H1 (cell line): ENCODE measurements around the gene DCK. TPM values are rescaled to one million over a fixed set of nuclear protein-coding genes. Genes with fewer than 3 reads are reported as not detected.

ENCODE experiments used
- CTCF ChIA-PET: fragments of 300-600 bp; sonication (Branson Sonifier 250); formaldehyde crosslinking; loops from one replicate; lab custom pipeline; 2021; ENCODE audit not compliant: partially characterized antibody; lab: Charles Lee
- POLR2A ChIA-PET: fragments of 300-600 bp; sonication (Branson Sonifier 250); formaldehyde crosslinking; loops from one replicate; lab custom pipeline; 2021; ENCODE audit warnings: inconsistent platforms; ENCODE audit not compliant: partially characterized antibody; lab: Charles Lee
- DNase-seq, 2 experiments: peaks; one replicate each; pipeline versions ENCODE4 v3.0.0 to v3.0.0-alpha.2; 2010 to 2022; ENCODE audit warnings: low spot score in 2 of 2, low read depth in 1 of 2, mixed read lengths in 1 of 2
- FAIRE-seq: peaks from 2 replicates; lab custom pipeline; 2011; peaks lifted over from hg19 to GRCh38; lab: Jason Lieb, UNC
- H2AFZ ChIP-seq: 2 replicates; pipeline ENCODE4 v1.8.1; 2012; ENCODE audit warnings: low read length, inconsistent platforms
- H2AK5ac ChIP-seq: 2 replicates; pipeline ENCODE4 v1.6.1; 2013; ENCODE audit warnings: low read depth, low read length
- H2BK120ac ChIP-seq: replicated peaks from 2 replicates; pipeline ENCODE3; 2013; ENCODE audit warnings: low read depth, low read length, inconsistent platforms
- H2BK12ac ChIP-seq: 2 replicates; pipeline ENCODE4 v1.6.1; 2013; ENCODE audit warnings: low read depth, low read length
- H2BK15ac ChIP-seq: 2 replicates; pipeline ENCODE4 v1.6.1; 2013; ENCODE audit warnings: low read length
- H2BK20ac ChIP-seq: 2 replicates; pipeline ENCODE4 v1.6.1; 2013; ENCODE audit warnings: low read length
- H2BK5ac ChIP-seq: 2 replicates; pipeline ENCODE4 v1.6.1; 2013; ENCODE audit warnings: low read depth, low read length
- H3K14ac ChIP-seq: 2 replicates; pipeline ENCODE4 v1.6.1; 2013; ENCODE audit warnings: inconsistent platforms; ENCODE audit not compliant: insufficient read length
- H3K18ac ChIP-seq: 2 replicates; pipeline ENCODE4 v1.6.1; 2013; ENCODE audit warnings: low read length; ENCODE audit errors: extremely low read depth
- H3K23ac ChIP-seq: 2 replicates; pipeline ENCODE4 v1.6.1; 2013; ENCODE audit warnings: inconsistent platforms; ENCODE audit not compliant: insufficient read length
- H3K23me2 ChIP-seq: 2 replicates; pipeline ENCODE4 v1.6.1; 2013; ENCODE audit warnings: low read depth, low read length
- H3K27ac ChIP-seq: 2 replicates; pipeline ENCODE4 v1.6.1; 2011; ENCODE audit warnings: low read depth, low read length, inconsistent platforms
- H3K27me3 ChIP-seq, 4 experiments: replicated peaks in 1 of 4; 1 replicate in 1 of 4; 2 replicates in 3 of 4; pipeline versions ENCODE4 v1.6.1 to v1.8.1; 2011 to 2013; ENCODE audit warnings: low read length in 3 of 4, mild to moderate bottlenecking in 3 of 4, inconsistent platforms in 2 of 4, mixed read lengths in 2 of 4, moderate library complexity in 1 of 4; ENCODE audit not compliant: control insufficient read depth in 3 of 4, insufficient read depth in 3 of 4; ENCODE audit errors: extremely low read depth in 1 of 4
- H3K36me3 ChIP-seq, 4 experiments: 2 replicates each; pipeline versions ENCODE4 v1.6.1 to v1.8.1; 2011 to 2013; ENCODE audit warnings: mild to moderate bottlenecking in 4 of 4, low read length in 3 of 4, moderate library complexity in 2 of 4, control low read depth in 1 of 4, inconsistent platforms in 1 of 4; ENCODE audit not compliant: insufficient read depth in 4 of 4, control insufficient read depth in 2 of 4
- H3K4ac ChIP-seq: replicated peaks from 2 replicates; pipeline ENCODE3; 2013; ENCODE audit warnings: low read length, low read depth, mixed read lengths, inconsistent platforms; ENCODE audit not compliant: insufficient read length
- H3K4me1 ChIP-seq, 4 experiments: replicated peaks in 1 of 4; 1 replicate in 1 of 4; 2 replicates in 3 of 4; pipeline versions ENCODE4 v1.6.1 to v1.8.1; 2011 to 2013; ENCODE audit warnings: low read length in 3 of 4, inconsistent platforms in 2 of 4, mixed read lengths in 1 of 4; ENCODE audit not compliant: insufficient read depth in 4 of 4, control insufficient read depth in 3 of 4
- H3K4me2 ChIP-seq, 2 experiments: 2 replicates each; pipeline versions ENCODE4 v1.6.1 to v1.8.1; 2011 to 2013; ENCODE audit warnings: low read depth in 2 of 2, low read length in 2 of 2, control low read depth in 1 of 2, inconsistent platforms in 1 of 2, mild to moderate bottlenecking in 1 of 2; ENCODE audit not compliant: insufficient read depth in 1 of 2
- H3K4me3 ChIP-seq, 4 experiments: fragments of 200-600, 300-600 bp in 1 of 4; sonication (generic), shearing (Covaris generic), sonication (Bioruptor Twin) in 1 of 4; 2 replicates each; pipeline versions ENCODE4 v1.5.1 to v1.8.1; 2011 to 2016; ENCODE audit warnings: low read length in 4 of 4, low read depth in 3 of 4, control low read depth in 2 of 4, inconsistent platforms in 2 of 4, mild to moderate bottlenecking in 2 of 4, mixed read lengths in 1 of 4, moderate library complexity in 1 of 4; ENCODE audit not compliant: insufficient read depth in 2 of 4; ENCODE audit errors: extremely low read depth in 1 of 4
- H3K56ac ChIP-seq: replicated peaks from 2 replicates; pipeline ENCODE3; 2013; ENCODE audit warnings: low read depth, mild to moderate bottlenecking, mixed read lengths, low read length, inconsistent platforms; ENCODE audit not compliant: insufficient read length
- H3K79me1 ChIP-seq: 2 replicates; pipeline ENCODE4 v1.6.1; 2013; ENCODE audit warnings: low read depth, low read length, control low read depth
- H3K79me2 ChIP-seq, 2 experiments: 2 replicates each; pipeline versions ENCODE4 v1.6.1 to v1.8.1; 2012 to 2013; ENCODE audit warnings: low read length in 2 of 2, mild to moderate bottlenecking in 2 of 2, inconsistent platforms in 1 of 2; ENCODE audit not compliant: insufficient read depth in 2 of 2, control insufficient read depth in 1 of 2
- H3K9ac ChIP-seq, 4 experiments: replicated peaks in 1 of 4; 1 replicate in 1 of 4; 2 replicates in 3 of 4; pipeline versions ENCODE4 v1.6.1 to v1.8.1; 2011 to 2013; ENCODE audit warnings: low read depth in 3 of 4, low read length in 3 of 4, control low read depth in 2 of 4, mild to moderate bottlenecking in 2 of 4, moderate library complexity in 2 of 4, inconsistent platforms in 1 of 4; ENCODE audit errors: extremely low read depth in 1 of 4
- H3K9me3 ChIP-seq, 2 experiments: 2 replicates each; pipeline versions ENCODE4 v1.6.1 to v1.8.1; 2012 to 2013; ENCODE audit warnings: mild to moderate bottlenecking in 2 of 2, moderate library complexity in 2 of 2, control low read depth in 1 of 2, inconsistent platforms in 1 of 2, low read depth in 1 of 2, low read length in 1 of 2, mixed read lengths in 1 of 2; ENCODE audit not compliant: insufficient read depth in 2 of 2
- H4K20me1 ChIP-seq, 2 experiments: replicated peaks in 1 of 2; 2 replicates each; pipeline versions ENCODE3 to v1.8.1; 2011 to 2013; ENCODE audit warnings: inconsistent platforms in 2 of 2, low read length in 2 of 2, mild to moderate bottlenecking in 1 of 2; ENCODE audit not compliant: insufficient read depth in 2 of 2, control insufficient read depth in 1 of 2
- H4K5ac ChIP-seq: 2 replicates; pipeline ENCODE4 v1.6.1; 2013; ENCODE audit warnings: low read length, low read depth, mixed read lengths, inconsistent platforms; ENCODE audit not compliant: insufficient read length
- H4K8ac ChIP-seq: 2 replicates; pipeline ENCODE4 v1.8.0; 2013; ENCODE audit warnings: mild to moderate bottlenecking, moderate library complexity, low read length, inconsistent platforms; ENCODE audit not compliant: insufficient read depth; ENCODE audit errors: extremely low read depth
- H4K91ac ChIP-seq: replicated peaks from 2 replicates; pipeline ENCODE3; 2013; ENCODE audit warnings: low read length, mixed read lengths, inconsistent platforms; ENCODE audit not compliant: insufficient read length
- ATF2 ChIP-seq: IDR thresholded peaks from 2 replicates; pipeline ENCODE4 v1.6.1; 2012; ENCODE audit warnings: low read length, inconsistent platforms
- ATF3 ChIP-seq: IDR thresholded peaks from 2 replicates; pipeline ENCODE4 v1.6.1; 2011; ENCODE audit warnings: low read depth, mild to moderate bottlenecking, low read length; ENCODE audit not compliant: insufficient read depth
- BCL11A ChIP-seq, 2 experiments: IDR thresholded peaks; one replicate each; pipeline ENCODE4 v1.6.1; 2011; ENCODE audit warnings: low read depth in 2 of 2, low read length in 2 of 2, mild to moderate bottlenecking in 2 of 2
- CBX5 ChIP-seq: fragments of 300-800, 300-1000 bp; sonication (generic); IDR thresholded peaks from 2 replicates; pipeline ENCODE4 v1.7.1; 2016; ENCODE audit warnings: antibody characterized with exemption, low read length, low read depth
- EGR1 ChIP-seq: IDR thresholded peaks from 2 replicates; pipeline ENCODE4 v1.6.1; 2011; ENCODE audit warnings: low read depth, low read length, borderline replicate concordance
- FOSL1 ChIP-seq: IDR thresholded peaks from 2 replicates; pipeline ENCODE4 v1.6.1; 2011; ENCODE audit warnings: mild to moderate bottlenecking, low read depth, low read length, moderate library complexity; ENCODE audit not compliant: insufficient read depth
- JUN ChIP-seq: IDR thresholded peaks from 2 replicates; pipeline ENCODE4 v1.6.1; 2011; ENCODE audit warnings: low read depth, mild to moderate bottlenecking, improper control_type of control experiment, low read length
- PHF8 ChIP-seq: fragments of 200-600 bp; sonication (generic); conservative IDR thresholded peaks from 2 replicates; pipeline ENCODE4 v1.7.1; 2012; ENCODE audit warnings: low read depth, mild to moderate bottlenecking, inconsistent platforms, low read length, moderate library complexity
- RFX5 ChIP-seq: IDR thresholded peaks from 2 replicates; pipeline ENCODE4 v1.6.1; 2011; ENCODE audit warnings: low read depth, low read length, improper control_type of control experiment, borderline replicate concordance
- RNF2 ChIP-seq: fragments of 200-900, 300-1000 bp; sonication (generic); IDR thresholded peaks from 2 replicates; pipeline ENCODE4 v1.7.1; 2016; ENCODE audit warnings: borderline replicate concordance, low read depth, mild to moderate bottlenecking, antibody characterized with exemption, low read length; ENCODE audit not compliant: poor library complexity, severe bottlenecking; ENCODE audit errors: missing control alignments
- SIRT6 ChIP-seq: IDR thresholded peaks from one replicate; pipeline ENCODE4 v1.7.1; 2012; ENCODE audit warnings: low read length, inconsistent platforms
- SP1 ChIP-seq: IDR thresholded peaks from 2 replicates; pipeline ENCODE4 v1.6.1; 2011; ENCODE audit warnings: low read depth, low read length
- WGBS, 2 experiments: shearing (Covaris generic) in 1 of 2; methylation state at CpG; one replicate each; pipeline versions ENCODE4 v1.1.6 to v1.1.7; 2013 to 2015; ENCODE audit warnings: low lambda C conversion rate in 2 of 2, mixed read lengths in 2 of 2, inconsistent platforms in 1 of 2, low coverage in 1 of 2, missing lambda C conversion rate in 1 of 2; ENCODE audit not compliant: insufficient replicate concordance in 2 of 2, insufficient coverage in 1 of 2, insufficient read length in 1 of 2; ENCODE audit errors: extremely low coverage in 1 of 2, missing lambda C conversion rate in 1 of 2; 5-methylcytosine and 5-hydroxymethylcytosine counted together
- polyA plus RNA-seq, 7 experiments: library from polyadenylated mRNA; depleted of rRNA in 3 of 7; stranded (reverse) in 5 of 7; unstranded in 2 of 7; fragments of >200 nt in 5 of 7; fragments of 200-250 nt in 2 of 7; gene quantifications; 1 replicate in 5 of 7; 2 replicates in 1 of 7; 4 replicates in 1 of 7; pipeline versions ENCODE4 v1.2.1 to v1.2.3, GENCODE V29; 2011 to 2013; ENCODE audit warnings: missing spikeins in 2 of 7, mixed read lengths in 2 of 7
- total RNA-seq: library from RNA; stranded (reverse); fragmentation: NEBNext Ultra II Directional; extraction: Animal tissue kit (Norgen Biotek cat#: 25700); gene quantifications from 2 replicates; pipeline ENCODE4 v1.2.1, GENCODE V29; 2021

The DCK gene
- total and polyA plus RNA-seq, 2 of the 8 experiments (the other 6 are each of a cell fraction or from before 2014, with no cell fraction given) = 4.8 to 18.1 TPM

- Histone ChIP-seq H3K23me2 (no peaks in the 10 kb centered on the region), H3K4me3 (no peak overlapping the region), H3K18ac (no peak overlapping the region), H4K91ac (no peak overlapping the region), H3K9ac (no peak overlapping the region), H2AFZ (no peak overlapping the region), H2BK12ac (no peak overlapping the region), H3K27ac (no peak overlapping the region), H3K14ac (no peak overlapping the region), H3K4me2 (no peak overlapping the region), H3K56ac (no peak overlapping the region), H3K79me2 (peaks cover 0 to 2% of the 10 kb centered on the region in 2 experiments; a peak in 1 of 4 replicates), H3K27me3 (no peaks in the 10 kb centered on the region), H4K5ac (no peak overlapping the region), H3K4ac (no peak overlapping the region), H2BK20ac (no peak overlapping the region), H3K79me1 (no peaks in the 10 kb centered on the region), H2BK5ac (no peak overlapping the region), H3K36me3 (peaks cover 0 to 26% (median 3%) of the 10 kb centered on the region in 4 experiments; a peak in 1 of 8 replicates), H4K8ac (no peak overlapping the region), H2BK120ac (no peak overlapping the region), H2AK5ac (no peak overlapping the region), H4K20me1 (peaks cover 0 to 3% of the 10 kb centered on the region in 2 experiments), H3K23ac (no peak overlapping the region), H3K9me3 (no peaks in the 10 kb centered on the region), H2BK15ac (no peak overlapping the region), H3K4me1 (no peaks in the 10 kb centered on the region)
- ChIA-PET CTCF (interaction anchor here (0.6 kb wide), 1 partner anchor 11 kb away, joined by 4 read pairs; no protein-coding TSS in a partner anchor), POLR2A (no interaction called here)
- DNase-seq = no peak
- FAIRE-seq = no peak
- WGBS, 2 experiments = 91% methylated on average over 1 of the region's 1 CpG; no CpG with 5 or more reads in 1 of the 2 experiments
- TF ChIP-seq FOSL1 (no peak), SP1 (no peak), JUN (no peak), RFX5 (no peak), BCL11A (IDR thresholded peaks at IDR 0.05; ENCODE audit: low read depth in 2 of 2, low read length in 2 of 2) (no peak), RNF2 (no peak), ATF3 (no peak), SIRT6 (no peak), ATF2 (no peak), CBX5 (no peak), PHF8 (no peak), EGR1 (no peak)
Measured at GRCh38 chr4:71020611-71021010, 27.2 kb downstream of the DCK start.
